ENCODE data around the gene STAMBP.
"Not testable (repeated sequence)": the region's sequence is repeated elsewhere in the genome, so short reads cannot be mapped to it uniquely, and the experiment has no call there.

The STAMBP gene

GRCh38 chr2:73837847-73838585 is 9.3 kb downstream of the STAMBP start:
- no peak for DNase-seq

- DNase-seq, result no peak
Measured at GRCh38 chr2:73838889-73839534, 10.3 kb downstream of the STAMBP start.

GRCh38 chr2:73839653-73840411 is 11.1 kb downstream of the STAMBP start:
- DNase-seq, result no peak

- DNase-seq, result no peak
Measured at GRCh38 chr2:73841912-73842738, 13.4 kb downstream of the STAMBP start.

GRCh38 chr2:73842739-73843019 is 13.9 kb downstream of the STAMBP start:
- no peak for DNase-seq

GRCh38 chr2:73844087-73844486 is 15.3 kb downstream of the STAMBP start:
- no peak for DNase-seq

GRCh38 chr2:73850009-73850408 is 21.2 kb downstream of the STAMBP start:
- DNase-seq, result no peak

GRCh38 chr2:73851274-73851673 is 22.5 kb downstream of the STAMBP start:
- no peak for DNase-seq

- no peak for DNase-seq
Measured at GRCh38 chr2:73852020-73852419, 23.3 kb downstream of the STAMBP start.

GRCh38 chr2:73855526-73855925 is 26.8 kb downstream of the STAMBP start:
- DNase-seq, result no peak

- DNase-seq, result no peak
Measured at GRCh38 chr2:73856214-73856613, 27.5 kb downstream of the STAMBP start.

GRCh38 chr2:73859721-73860586 is 31.2 kb downstream of the STAMBP start:
- no peak for DNase-seq

- no peak for DNase-seq
Measured at GRCh38 chr2:73862987-73863386, 34.2 kb downstream of the STAMBP start.

- no peak for DNase-seq
Measured at GRCh38 chr2:73868204-73868978, 39.6 kb downstream of the STAMBP start.

GRCh38 chr2:73870084-73870483 is 41.3 kb downstream of the STAMBP start:
- DNase-seq, result no peak

- DNase-seq, result no peak
Measured at GRCh38 chr2:73877071-73877802, 48.5 kb downstream of the STAMBP start.

- not testable (repeated sequence) for DNase-seq
Measured at GRCh38 chr2:73877984-73878383, 49.2 kb downstream of the STAMBP start.

GRCh38 chr2:73885406-73885805 is 56.6 kb downstream of the STAMBP start:
- no peak for DNase-seq

GRCh38 chr2:73886357-73886756 is 57.6 kb downstream of the STAMBP start:
- DNase-seq, result no peak

- not testable (repeated sequence) for DNase-seq
Measured at GRCh38 chr2:73887596-73888353, 59.0 kb downstream of the STAMBP start.
